Activated T-cell treated with anti-CD3 and anti-CD28 coated beads, Interleukin-2, amount 50 U/mL, for 4 hours (primary cell): Measurements from ENCODE around the gene SH3BP1. TPM values are rescaled to one million over a fixed set of nuclear protein-coding genes. Genes with fewer than 3 reads are reported as not detected.

Experiments
- ATAC-seq, 2 donors: fragments of 200-7000 bp; cut with Tn5 transposase; one replicate each; pipeline ENCODE4 v1.10.0; 2021
- DNase-seq: peaks from one replicate; pipeline ENCODE4 v3.0.0-alpha.2; 2020
- H3K27me3 Mint-ChIP-seq: one replicate; pipeline ENCODE4 v1.8.0; 2021; ENCODE audit warnings: low read depth, mixed read lengths
- H3K36me3 Mint-ChIP-seq: one replicate; pipeline ENCODE4 v1.8.0; 2022; ENCODE audit warnings: mixed read lengths; ENCODE audit not compliant: insufficient read depth
- H3K4me1 Mint-ChIP-seq: one replicate; pipeline ENCODE4 v1.8.0; 2021; ENCODE audit warnings: low read depth, mixed read lengths
- H3K4me3 Mint-ChIP-seq: one replicate; pipeline ENCODE4 v1.8.0; 2021; ENCODE audit warnings: mild to moderate bottlenecking, moderate library complexity, mixed read lengths
- H3K9me3 Mint-ChIP-seq: one replicate; pipeline ENCODE4 v1.8.0; 2021; ENCODE audit warnings: mixed read lengths
- total RNA-seq, 3 donors: library from RNA; stranded (reverse); gene quantifications; one replicate each; pipeline ENCODE4 v1.2.1, GENCODE V29; 2021

Gene SH3BP1
- total RNA-seq, 3 donors from 2014 or later: 51.1 to 54.3 (median 52.5) TPM

DNA sequence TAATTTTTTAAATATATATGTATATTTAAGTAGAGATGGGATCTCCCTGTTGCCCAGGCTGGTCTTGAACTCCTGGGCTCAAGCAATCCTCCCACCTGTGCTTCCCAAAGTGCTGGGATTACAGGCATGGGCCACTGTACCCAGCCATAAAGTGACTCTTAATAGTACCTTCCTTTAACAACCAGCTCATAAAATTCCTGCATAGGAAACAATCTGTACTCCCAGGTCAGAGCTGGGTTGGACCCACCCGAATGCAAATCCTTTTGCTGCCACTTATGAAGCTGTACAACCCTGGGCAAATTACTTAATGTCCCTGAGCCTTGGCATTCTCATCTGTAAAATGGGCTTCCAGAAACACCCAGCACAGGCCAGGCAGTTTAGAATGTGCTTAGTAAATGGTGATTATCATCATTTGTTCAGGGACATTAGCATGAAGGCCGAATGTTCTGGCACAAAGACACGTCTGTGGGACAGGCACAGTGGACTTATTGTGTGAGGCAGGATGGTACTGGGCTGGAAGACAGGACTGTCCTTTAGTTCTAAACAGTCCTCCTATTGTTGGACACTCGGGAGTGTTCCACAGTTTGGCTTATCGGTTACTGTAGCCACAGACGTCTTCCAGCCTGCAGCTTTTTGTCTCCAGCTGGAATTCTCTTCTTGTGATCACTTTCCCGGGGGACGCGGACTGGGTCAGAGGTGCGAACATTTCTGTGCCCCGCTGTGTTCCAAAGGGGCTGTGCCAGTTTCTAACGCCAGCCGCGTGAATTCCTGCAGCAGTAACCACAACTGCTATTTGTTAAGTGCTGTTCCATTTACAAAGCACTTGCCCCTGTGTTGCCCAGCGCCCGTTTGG lies 25.0 kb downstream of the SH3BP1 start:
- ATAC-seq (no peak), DNase-seq (no peak)
- H3K27me3 Mint-ChIP-seq: no peaks in the 10 kb centered on the region
- peaks cover 4% of the 10 kb centered on the region for H3K36me3 Mint-ChIP-seq
- no peak overlapping the region for H3K4me3 Mint-ChIP-seq
- H3K9me3 Mint-ChIP-seq: no peaks in the 10 kb centered on the region
- H3K4me1 Mint-ChIP-seq: peaks cover 24% of the 10 kb centered on the region

DNA sequence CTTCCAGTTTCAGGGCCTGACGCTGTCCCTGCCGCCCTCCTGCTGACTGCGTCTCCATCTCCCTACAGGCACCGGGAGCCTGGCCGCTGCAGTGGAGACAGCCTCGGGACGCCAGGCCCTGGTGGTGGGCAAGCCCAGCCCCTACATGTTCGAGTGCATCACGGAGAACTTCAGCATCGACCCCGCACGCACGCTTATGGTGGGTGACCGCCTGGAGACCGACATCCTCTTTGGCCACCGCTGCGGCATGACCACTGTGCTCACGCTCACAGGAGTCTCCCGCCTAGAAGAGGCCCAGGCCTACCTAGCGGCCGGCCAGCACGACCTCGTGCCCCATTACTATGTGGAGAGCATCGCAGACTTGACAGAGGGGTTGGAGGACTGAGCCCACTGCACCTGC lies 26.0 kb downstream of the SH3BP1 start:
- H3K9me3 Mint-ChIP-seq: no peaks in the 10 kb centered on the region
- H3K36me3 Mint-ChIP-seq: peaks cover 4% of the 10 kb centered on the region
- ATAC-seq (no peak), DNase-seq (no peak)
- H3K27me3 Mint-ChIP-seq: no peaks in the 10 kb centered on the region
- H3K4me3 Mint-ChIP-seq: no peak overlapping the region
- peaks cover 17% of the 10 kb centered on the region for H3K4me1 Mint-ChIP-seq

GRCh38 chr22:37669586-37669985 lies 30.1 kb downstream of the SH3BP1 start:
- DNase-seq (no peak), ATAC-seq (peak; percentile 36 to 52)
- Mint-ChIP-seq H3K36me3 (peaks cover 4% of the 10 kb centered on the region), H3K4me1 (peaks cover 36% of the 10 kb centered on the region), H3K9me3 (no peaks in the 10 kb centered on the region), H3K4me3 (no peak overlapping the region), H3K27me3 (no peaks in the 10 kb centered on the region)

- DNase-seq: no peak
- Mint-ChIP-seq H3K4me3 (peak overlapping the region; percentile 13), H3K9me3 (no peaks in the 10 kb centered on the region), H3K27me3 (no peaks in the 10 kb centered on the region), H3K4me1 (peaks cover 55% of the 10 kb centered on the region), H3K36me3 (no peaks in the 10 kb centered on the region)
- ATAC-seq: no peak
These were observed 32.9 kb downstream of the SH3BP1 start for GRCh38 chr22:37672206-37672919.

- DNase-seq: no peak
- Mint-ChIP-seq H3K36me3 (no peaks in the 10 kb centered on the region), H3K4me3 (no peak overlapping the region), H3K9me3 (no peaks in the 10 kb centered on the region), H3K4me1 (peaks cover 60% of the 10 kb centered on the region), H3K27me3 (no peaks in the 10 kb centered on the region)
- ATAC-seq: no peak
These were observed 33.5 kb downstream of the SH3BP1 start for GRCh38 chr22:37672920-37673455.

DNA sequence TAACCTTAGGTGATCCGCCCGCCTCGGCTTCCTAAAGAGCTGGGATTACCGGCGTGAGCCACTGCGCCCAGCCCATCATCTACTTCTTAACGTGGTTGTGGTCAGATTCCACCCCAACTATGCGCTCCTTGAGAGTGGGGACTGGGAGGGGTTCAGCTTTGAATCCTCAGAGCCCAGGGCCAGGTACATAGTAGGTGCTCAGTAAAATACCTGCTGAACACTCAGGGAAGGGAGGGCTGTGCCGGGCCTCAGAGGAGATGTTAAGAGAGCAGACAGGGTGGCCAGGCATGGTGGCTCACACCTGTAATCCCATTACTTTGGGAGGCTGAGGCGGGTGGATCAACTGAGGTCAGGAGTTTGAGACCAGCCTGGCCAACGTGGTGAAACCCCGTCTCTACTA lies 34.8 kb downstream of the SH3BP1 start:
- peaks cover 62% of the 10 kb centered on the region for H3K4me1 Mint-ChIP-seq

GRCh38 chr22:37674951-37675929 lies 35.8 kb downstream of the SH3BP1 start, which contains the start of gene LGALS1:
Gene LGALS1, plus strand, starts transcription at chr22:37675636. Its CDS starts 67 bp downstream, at chr22:37675703.
- Mint-ChIP-seq H3K4me1 (peaks cover 60% of the 10 kb centered on the region), H3K27me3 (no peaks in the 10 kb centered on the region)
- peak; percentile 30 for DNase-seq

More for the DNA sequence above, 34.8 kb downstream of the SH3BP1 start:
- Mint-ChIP-seq H3K27me3 (no peaks in the 10 kb centered on the region), H3K36me3 (no peaks in the 10 kb centered on the region), H3K9me3 (no peaks in the 10 kb centered on the region), H3K4me3 (peak overlapping the region; percentile 64)
- no peak for DNase-seq
- no peak for ATAC-seq

DNA sequence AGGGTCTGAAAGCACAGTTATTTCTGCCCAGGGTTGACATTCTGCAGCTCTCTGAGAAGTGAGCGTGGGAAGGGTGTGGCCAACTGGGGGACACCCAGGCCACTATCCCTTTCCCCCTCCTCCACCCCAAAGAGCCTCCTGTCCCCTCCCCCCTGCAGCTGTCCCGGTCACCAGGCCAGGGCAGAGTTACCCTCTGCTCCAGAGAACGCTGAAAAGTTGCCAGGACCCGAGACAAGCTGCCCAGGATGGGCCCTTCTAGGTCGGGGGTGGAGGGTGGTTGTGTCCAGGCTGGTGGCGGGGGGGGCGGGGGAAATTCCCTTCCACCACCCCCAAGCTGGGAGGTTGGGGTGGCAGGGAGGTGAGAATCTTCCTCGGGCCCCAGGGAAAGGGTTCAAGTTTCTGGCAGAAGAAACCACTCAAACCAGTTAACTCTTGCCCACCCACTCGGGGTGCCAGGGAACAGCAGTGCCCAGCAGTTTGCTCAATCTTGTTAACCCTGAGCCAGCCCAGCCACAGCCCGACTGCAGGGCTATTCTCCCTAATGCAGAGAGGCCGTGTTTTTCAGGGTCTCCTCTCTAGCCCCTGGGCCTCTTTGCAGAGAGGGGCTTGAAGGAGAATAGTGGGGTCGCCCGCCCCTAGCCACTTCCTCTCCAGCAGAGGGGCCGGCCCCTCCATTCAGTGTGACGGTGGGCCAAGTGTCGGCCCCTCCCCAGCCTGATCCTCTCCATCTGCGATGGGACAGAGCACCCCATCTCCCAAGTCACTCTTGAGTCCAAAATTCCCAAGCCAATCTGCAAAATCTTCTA lies 36.7 kb downstream of the SH3BP1 start:
- DNase-seq (no peak), ATAC-seq (no peak)
- Mint-ChIP-seq H3K36me3 (no peaks in the 10 kb centered on the region), H3K27me3 (no peaks in the 10 kb centered on the region), H3K4me3 (peak overlapping the region; percentile 86), H3K4me1 (peaks cover 58% of the 10 kb centered on the region), H3K9me3 (no peaks in the 10 kb centered on the region)

More at GRCh38 chr22:37674951-37675929, 35.8 kb downstream of the SH3BP1 start, which contains the start of gene LGALS1:
- ATAC-seq: peak; percentile 23 to 35
- Mint-ChIP-seq H3K9me3 (no peaks in the 10 kb centered on the region), H3K4me3 (peak within 1 kb of the TSS; percentile 86), H3K36me3 (no peaks in the 10 kb centered on the region)

GRCh38 chr22:37676736-37677492 lies 37.4 kb downstream of the SH3BP1 start:
- peak; percentile 89 to 90 for ATAC-seq
- peak; percentile 93 for DNase-seq
- Mint-ChIP-seq H3K27me3 (no peaks in the 10 kb centered on the region), H3K36me3 (no peaks in the 10 kb centered on the region), H3K4me1 (peaks cover 59% of the 10 kb centered on the region), H3K9me3 (no peaks in the 10 kb centered on the region), H3K4me3 (peak overlapping the region; percentile 86)

GRCh38 chr22:37677493-37677974 lies 38.1 kb downstream of the SH3BP1 start:
- no peak for DNase-seq

GRCh38 chr22:37678372-37678771 lies 38.9 kb downstream of the SH3BP1 start:
- Mint-ChIP-seq H3K27me3 (no peaks in the 10 kb centered on the region), H3K4me1 (peaks cover 45% of the 10 kb centered on the region), H3K9me3 (no peaks in the 10 kb centered on the region), H3K36me3 (no peaks in the 10 kb centered on the region), H3K4me3 (peak overlapping the region; percentile 55)
- no peak for DNase-seq
- no peak for ATAC-seq

More at GRCh38 chr22:37677493-37677974, 38.1 kb downstream of the SH3BP1 start:
- ATAC-seq: peak; percentile 32 to 38
- no peaks in the 10 kb centered on the region for H3K27me3 Mint-ChIP-seq
- H3K4me3 Mint-ChIP-seq: peak overlapping the region; percentile 86
- H3K9me3 Mint-ChIP-seq: no peaks in the 10 kb centered on the region
- peaks cover 52% of the 10 kb centered on the region for H3K4me1 Mint-ChIP-seq
- H3K36me3 Mint-ChIP-seq: no peaks in the 10 kb centered on the region

DNA sequence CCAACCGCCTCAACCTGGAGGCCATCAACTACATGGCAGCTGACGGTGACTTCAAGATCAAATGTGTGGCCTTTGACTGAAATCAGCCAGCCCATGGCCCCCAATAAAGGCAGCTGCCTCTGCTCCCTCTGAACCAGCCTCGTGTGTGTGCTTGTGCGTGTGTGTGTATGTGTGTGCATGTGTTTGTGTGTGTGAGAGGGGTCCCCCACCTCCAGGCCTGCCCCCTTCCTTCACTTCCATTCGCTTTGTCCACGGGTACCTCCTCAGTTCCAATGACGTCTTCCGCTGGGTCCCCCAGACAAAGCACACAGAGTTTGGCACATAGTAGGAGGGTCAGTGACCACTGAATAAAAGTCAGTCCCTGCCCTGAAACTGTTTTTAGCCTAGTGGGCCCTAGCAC lies 40.2 kb downstream of the SH3BP1 start:
- DNase-seq (no peak), ATAC-seq (no peak)
- Mint-ChIP-seq H3K4me1 (peaks cover 36% of the 10 kb centered on the region), H3K36me3 (no peaks in the 10 kb centered on the region), H3K4me3 (peak overlapping the region; percentile 32), H3K27me3 (no peaks in the 10 kb centered on the region), H3K9me3 (no peaks in the 10 kb centered on the region)
